ENCODE data around the gene KIF26B.

DNA sequence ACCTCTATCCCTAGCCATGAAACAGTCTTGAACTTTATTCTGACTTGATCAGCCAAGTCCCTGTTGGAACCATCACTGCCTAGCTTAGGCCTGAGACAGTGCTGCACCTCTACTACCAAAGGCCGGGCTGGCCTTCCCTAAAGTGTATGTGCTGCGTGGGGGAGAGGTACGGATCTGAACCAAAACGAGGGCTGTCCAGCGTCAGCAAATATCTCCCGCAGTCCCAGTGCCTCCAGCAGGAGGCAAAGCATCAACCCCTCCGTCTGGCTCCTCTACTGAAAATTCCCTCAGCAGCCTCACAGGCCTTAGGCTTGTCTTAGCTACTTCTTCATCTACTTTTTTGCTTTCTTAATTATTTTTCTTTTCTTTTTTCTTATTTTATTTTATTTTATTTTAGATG, 33.3 kb upstream of the KIF26B start:
- no peak for TF ChIP-seq POLR2A (IDR thresholded peaks at IDR 0.05; ENCODE audit: low read depth, low read length)
- TF ChIP-seq, protein P1, sequence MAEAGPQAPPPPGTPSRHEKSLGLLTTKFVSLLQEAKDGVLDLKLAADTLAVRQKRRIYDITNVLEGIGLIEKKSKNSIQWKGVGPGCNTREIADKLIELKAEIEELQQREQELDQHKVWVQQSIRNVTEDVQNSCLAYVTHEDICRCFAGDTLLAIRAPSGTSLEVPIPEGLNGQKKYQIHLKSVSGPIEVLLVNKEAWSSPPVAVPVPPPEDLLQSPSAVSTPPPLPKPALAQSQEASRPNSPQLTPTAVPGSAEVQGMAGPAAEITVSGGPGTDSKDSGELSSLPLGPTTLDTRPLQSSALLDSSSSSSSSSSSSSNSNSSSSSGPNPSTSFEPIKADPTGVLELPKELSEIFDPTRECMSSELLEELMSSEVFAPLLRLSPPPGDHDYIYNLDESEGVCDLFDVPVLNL (IDR thresholded peaks at IDR 0.05; ENCODE audit: low read depth, low read length), result no peak
- no peak for TF ChIP-seq CREM (IDR thresholded peaks at IDR 0.05; ENCODE audit: low read depth)
- TF ChIP-seq JUND (IDR thresholded peaks at IDR 0.05; ENCODE audit: low read depth, low read length), result no peak
- no peak for TF ChIP-seq PAX5 (IDR thresholded peaks at IDR 0.05; ENCODE audit: borderline replicate concordance, low read depth, low read length)
- TF ChIP-seq RFX5 (IDR thresholded peaks at IDR 0.05; ENCODE audit: low read depth, low read length), result no peak
- TF ChIP-seq SMARCA5 (IDR thresholded peaks at IDR 0.05), result no peak
- TF ChIP-seq, protein P2, sequence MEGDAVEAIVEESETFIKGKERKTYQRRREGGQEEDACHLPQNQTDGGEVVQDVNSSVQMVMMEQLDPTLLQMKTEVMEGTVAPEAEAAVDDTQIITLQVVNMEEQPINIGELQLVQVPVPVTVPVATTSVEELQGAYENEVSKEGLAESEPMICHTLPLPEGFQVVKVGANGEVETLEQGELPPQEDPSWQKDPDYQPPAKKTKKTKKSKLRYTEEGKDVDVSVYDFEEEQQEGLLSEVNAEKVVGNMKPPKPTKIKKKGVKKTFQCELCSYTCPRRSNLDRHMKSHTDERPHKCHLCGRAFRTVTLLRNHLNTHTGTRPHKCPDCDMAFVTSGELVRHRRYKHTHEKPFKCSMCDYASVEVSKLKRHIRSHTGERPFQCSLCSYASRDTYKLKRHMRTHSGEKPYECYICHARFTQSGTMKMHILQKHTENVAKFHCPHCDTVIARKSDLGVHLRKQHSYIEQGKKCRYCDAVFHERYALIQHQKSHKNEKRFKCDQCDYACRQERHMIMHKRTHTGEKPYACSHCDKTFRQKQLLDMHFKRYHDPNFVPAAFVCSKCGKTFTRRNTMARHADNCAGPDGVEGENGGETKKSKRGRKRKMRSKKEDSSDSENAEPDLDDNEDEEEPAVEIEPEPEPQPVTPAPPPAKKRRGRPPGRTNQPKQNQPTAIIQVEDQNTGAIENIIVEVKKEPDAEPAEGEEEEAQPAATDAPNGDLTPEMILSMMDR (IDR thresholded peaks at IDR 0.05 in 2 of 3, conservative IDR thresholded peaks at IDR 0.05 in 1 of 3; ENCODE audit: control insufficient read depth in 2 of 3, extremely low read depth in 1 of 3, insufficient read depth in 1 of 3, low read depth in 3 of 3, low read length in 3 of 3), result no peak
- TF ChIP-seq SRF (IDR thresholded peaks at IDR 0.05; ENCODE audit: low read depth in 2 of 2, low read length in 2 of 2), result no peak
- no peak for TF ChIP-seq EZH2 (IDR thresholded peaks at IDR 0.05; ENCODE audit: borderline replicate concordance, control insufficient read depth, low read depth, low read length)
- TF ChIP-seq NFYA (IDR thresholded peaks at IDR 0.05; ENCODE audit: borderline replicate concordance, low read depth, low read length), result no peak
- no peak for TF ChIP-seq TBL1XR1 (IDR thresholded peaks at IDR 0.05; ENCODE audit: low read depth, low read length)
- TF ChIP-seq, protein P3, sequence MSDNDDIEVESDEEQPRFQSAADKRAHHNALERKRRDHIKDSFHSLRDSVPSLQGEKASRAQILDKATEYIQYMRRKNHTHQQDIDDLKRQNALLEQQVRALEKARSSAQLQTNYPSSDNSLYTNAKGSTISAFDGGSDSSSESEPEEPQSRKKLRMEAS (IDR thresholded peaks at IDR 0.05; ENCODE audit: low read depth, low read length), result no peak
